ENCODE results near the gene OVAAL.

OVAAL gene

GRCh38 chr1:180566026-180566425 is 7.3 kb downstream of the OVAAL start:
- no peaks in the 10 kb centered on the region for H3K9me3 ChIP-seq (ENCODE audit: control insufficient read depth, insufficient read depth, low read depth, low read length)
- H3K4me3 ChIP-seq (ENCODE audit: low read depth, low read length) = no peak overlapping the region
- no peaks in the 10 kb centered on the region for H3K36me3 ChIP-seq (ENCODE audit: control insufficient read depth in 2 of 2, insufficient read depth in 1 of 2, low read length in 2 of 2)
- POLR2A ChIA-PET = no interaction called here
- H3K4me1 ChIP-seq (ENCODE audit: control insufficient read depth, insufficient read depth, low read length) = no peaks in the 10 kb centered on the region
- TF ChIP-seq, protein P1, sequence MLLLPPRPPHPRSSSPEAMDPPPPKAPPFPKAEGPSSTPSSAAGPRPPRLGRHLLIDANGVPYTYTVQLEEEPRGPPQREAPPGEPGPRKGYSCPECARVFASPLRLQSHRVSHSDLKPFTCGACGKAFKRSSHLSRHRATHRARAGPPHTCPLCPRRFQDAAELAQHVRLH (tag by site-specific recombination; IDR thresholded peaks at IDR 0.05) = no peak
- TF ChIP-seq PRDM4 (tag by site-specific recombination; IDR thresholded peaks at IDR 0.05) = no peak
- no peak overlapping the region for H3K27ac ChIP-seq (ENCODE audit: extremely low read depth, low read depth, low read length)
- CTCF ChIA-PET = interaction anchor here (0.6 kb wide), 1 partner anchor 21 kb away, joined by 5 read pairs; no protein-coding TSS in a partner anchor

- Histone ChIP-seq H3K36me3 (ENCODE audit: control insufficient read depth in 2 of 2, insufficient read depth in 1 of 2, low read length in 2 of 2) (no peaks in the 10 kb centered on the region), H3K4me3 (ENCODE audit: low read depth, low read length) (no peak overlapping the region), H3K9me3 (ENCODE audit: control insufficient read depth, insufficient read depth, low read depth, low read length) (no peaks in the 10 kb centered on the region), H3K4me1 (ENCODE audit: control insufficient read depth, insufficient read depth, low read length) (no peaks in the 10 kb centered on the region), H3K27ac (ENCODE audit: extremely low read depth, low read depth, low read length) (no peak overlapping the region)
- POLR2A ChIA-PET = no interaction called here
- TF ChIP-seq, protein P2, sequence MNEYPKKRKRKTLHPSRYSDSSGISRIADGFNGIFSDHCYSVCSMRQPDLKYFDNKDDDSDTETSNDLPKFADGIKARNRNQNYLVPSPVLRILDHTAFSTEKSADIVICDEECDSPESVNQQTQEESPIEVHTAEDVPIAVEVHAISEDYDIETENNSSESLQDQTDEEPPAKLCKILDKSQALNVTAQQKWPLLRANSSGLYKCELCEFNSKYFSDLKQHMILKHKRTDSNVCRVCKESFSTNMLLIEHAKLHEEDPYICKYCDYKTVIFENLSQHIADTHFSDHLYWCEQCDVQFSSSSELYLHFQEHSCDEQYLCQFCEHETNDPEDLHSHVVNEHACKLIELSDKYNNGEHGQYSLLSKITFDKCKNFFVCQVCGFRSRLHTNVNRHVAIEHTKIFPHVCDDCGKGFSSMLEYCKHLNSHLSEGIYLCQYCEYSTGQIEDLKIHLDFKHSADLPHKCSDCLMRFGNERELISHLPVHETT (tag by site-specific recombination; IDR thresholded peaks at IDR 0.05) = no peak
- TF ChIP-seq PRDM6 (tag by site-specific recombination; IDR thresholded peaks at IDR 0.05) (no peak), ZFP41 (tag by site-specific recombination; IDR thresholded peaks at IDR 0.05; ENCODE audit: borderline replicate concordance) (no peak), ZNF174 (tag by site-specific recombination; IDR thresholded peaks at IDR 0.05) (no peak), YY1 (tag by site-specific recombination; IDR thresholded peaks at IDR 0.05) (no peak), ZNF248 (tag by site-specific recombination; IDR thresholded peaks at IDR 0.05) (no peak), BCL11A (tag by site-specific recombination; IDR thresholded peaks at IDR 0.05; ENCODE audit: low read depth) (no peak), ZNF37A (tag by site-specific recombination; IDR thresholded peaks at IDR 0.05) (no peak), ZNF645 (tag by site-specific recombination; IDR thresholded peaks at IDR 0.05) (no peak), ZNF324 (tag by site-specific recombination; IDR thresholded peaks at IDR 0.05) (no peak), BCL11B (tag by site-specific recombination; IDR thresholded peaks at IDR 0.05; ENCODE audit: low read depth) (no peak)
- TF ChIP-seq, protein P3, sequence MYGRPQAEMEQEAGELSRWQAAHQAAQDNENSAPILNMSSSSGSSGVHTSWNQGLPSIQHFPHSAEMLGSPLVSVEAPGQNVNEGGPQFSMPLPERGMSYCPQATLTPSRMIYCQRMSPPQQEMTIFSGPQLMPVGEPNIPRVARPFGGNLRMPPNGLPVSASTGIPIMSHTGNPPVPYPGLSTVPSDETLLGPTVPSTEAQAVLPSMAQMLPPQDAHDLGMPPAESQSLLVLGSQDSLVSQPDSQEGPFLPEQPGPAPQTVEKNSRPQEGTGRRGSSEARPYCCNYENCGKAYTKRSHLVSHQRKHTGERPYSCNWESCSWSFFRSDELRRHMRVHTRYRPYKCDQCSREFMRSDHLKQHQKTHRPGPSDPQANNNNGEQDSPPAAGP (tag by site-specific recombination; IDR thresholded peaks at IDR 0.05) = no peak
- TF ChIP-seq, protein P4, sequence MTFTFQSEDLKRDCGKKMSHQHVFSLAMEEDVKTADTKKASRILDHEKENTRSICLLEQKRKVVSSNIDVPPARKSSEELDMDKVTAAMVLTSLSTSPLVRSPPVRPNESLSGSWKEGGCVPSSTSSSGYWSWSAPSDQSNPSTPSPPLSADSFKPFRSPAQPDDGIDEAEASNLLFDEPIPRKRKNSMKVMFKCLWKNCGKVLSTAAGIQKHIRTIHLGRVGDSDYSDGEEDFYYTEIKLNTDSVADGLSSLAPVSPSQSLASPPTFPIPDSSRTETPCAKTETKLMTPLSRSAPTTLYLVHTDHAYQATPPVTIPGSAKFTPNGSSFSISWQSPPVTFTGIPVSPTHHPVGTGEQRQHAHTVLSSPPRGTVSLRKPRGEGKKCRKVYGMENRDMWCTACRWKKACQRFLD (tag by site-specific recombination; IDR thresholded peaks at IDR 0.05) = no peak
- TF ChIP-seq, protein P5, sequence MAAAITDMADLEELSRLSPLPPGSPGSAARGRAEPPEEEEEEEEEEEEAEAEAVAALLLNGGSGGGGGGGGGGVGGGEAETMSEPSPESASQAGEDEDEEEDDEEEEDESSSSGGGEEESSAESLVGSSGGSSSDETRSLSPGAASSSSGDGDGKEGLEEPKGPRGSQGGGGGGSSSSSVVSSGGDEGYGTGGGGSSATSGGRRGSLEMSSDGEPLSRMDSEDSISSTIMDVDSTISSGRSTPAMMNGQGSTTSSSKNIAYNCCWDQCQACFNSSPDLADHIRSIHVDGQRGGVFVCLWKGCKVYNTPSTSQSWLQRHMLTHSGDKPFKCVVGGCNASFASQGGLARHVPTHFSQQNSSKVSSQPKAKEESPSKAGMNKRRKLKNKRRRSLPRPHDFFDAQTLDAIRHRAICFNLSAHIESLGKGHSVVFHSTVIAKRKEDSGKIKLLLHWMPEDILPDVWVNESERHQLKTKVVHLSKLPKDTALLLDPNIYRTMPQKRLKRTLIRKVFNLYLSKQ (tag by site-specific recombination; IDR thresholded peaks at IDR 0.05; ENCODE audit: borderline replicate concordance) = no peak
- TF ChIP-seq, protein P6, sequence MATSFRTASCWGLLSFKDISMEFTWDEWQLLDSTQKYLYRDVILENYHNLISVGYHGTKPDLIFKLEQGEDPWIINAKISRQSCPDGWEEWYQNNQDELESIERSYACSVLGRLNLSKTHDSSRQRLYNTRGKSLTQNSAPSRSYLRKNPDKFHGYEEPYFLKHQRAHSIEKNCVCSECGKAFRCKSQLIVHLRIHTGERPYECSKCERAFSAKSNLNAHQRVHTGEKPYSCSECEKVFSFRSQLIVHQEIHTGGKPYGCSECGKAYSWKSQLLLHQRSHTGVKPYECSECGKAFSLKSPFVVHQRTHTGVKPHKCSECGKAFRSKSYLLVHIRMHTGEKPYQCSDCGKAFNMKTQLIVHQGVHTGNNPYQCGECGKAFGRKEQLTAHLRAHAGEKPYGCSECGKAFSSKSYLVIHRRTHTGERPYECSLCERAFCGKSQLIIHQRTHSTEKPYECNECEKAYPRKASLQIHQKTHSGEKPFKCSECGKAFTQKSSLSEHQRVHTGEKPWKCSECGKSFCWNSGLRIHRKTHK (tag by site-specific recombination; IDR thresholded peaks at IDR 0.05) = no peak
- CTCF ChIA-PET = interaction anchor here (0.6 kb wide), 1 partner anchor 20 kb away, joined by 5 read pairs; no protein-coding TSS in a partner anchor
These were observed 7.7 kb downstream of the OVAAL start for GRCh38 chr1:180566495-180566894.
